ENCODE measurements around the gene AGK. TPM values are rescaled to one million over a fixed set of nuclear protein-coding genes. Genes with fewer than 3 reads are reported as not detected.

The AGK gene
- total and polyA plus RNA-seq, 2 of the 8 experiments (the other 6 are each of a cell fraction or from before 2014, with no cell fraction given) = 25.8 to 34.0 TPM

DNA sequence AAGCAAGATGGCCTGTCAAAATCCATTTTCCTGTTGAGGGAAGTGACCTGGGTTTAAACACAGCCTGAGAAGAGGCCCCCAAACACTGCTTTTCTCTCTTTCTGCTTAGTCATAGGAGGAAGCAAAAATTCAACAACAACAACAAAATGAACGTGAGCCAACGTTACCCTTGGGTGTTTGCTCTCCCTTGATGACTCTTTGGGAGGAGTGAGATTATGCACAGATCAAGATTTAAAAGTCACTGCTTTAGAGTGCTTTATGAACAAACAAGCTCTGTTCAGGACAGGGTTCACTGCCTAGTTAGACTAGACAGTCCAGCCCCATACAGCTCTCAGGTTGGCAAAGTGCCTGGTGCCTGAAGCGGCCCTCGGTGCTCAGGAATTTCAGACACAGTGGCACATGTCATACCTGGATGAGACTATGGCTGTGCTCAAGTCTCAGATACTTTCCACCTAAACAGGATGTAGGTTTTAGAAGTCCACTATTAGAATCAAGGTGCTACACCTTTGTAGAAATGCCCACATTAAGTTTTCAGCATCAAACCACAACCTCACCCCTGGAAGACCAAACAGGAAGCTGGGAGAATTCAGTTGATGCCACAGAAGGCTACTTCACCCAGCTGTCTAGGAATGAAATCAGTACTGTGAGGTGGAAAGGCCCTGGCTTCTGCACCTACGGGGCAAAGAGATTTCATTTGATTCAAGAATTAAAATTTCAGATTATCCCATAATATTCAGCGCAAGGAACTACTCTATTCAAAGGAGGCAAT is 112.1 kb downstream of the AGK start (continued):
- TF ChIP-seq GTF2F1 (IDR thresholded peaks at IDR 0.05; ENCODE audit: borderline replicate concordance, low read depth, low read length) (no peak), SIRT6 (IDR thresholded peaks at IDR 0.05; ENCODE audit: low read length) (no peak), NRF1 (IDR thresholded peaks at IDR 0.05; ENCODE audit: low read depth, low read length) (no peak), SUZ12 (IDR thresholded peaks at IDR 0.05; ENCODE audit: low read length) (no peak), CREB1 (IDR thresholded peaks at IDR 0.05) (no peak), KDM4A (IDR thresholded peaks at IDR 0.05; ENCODE audit: low read depth, low read length, severe bottlenecking) (no peak), MAFK (IDR thresholded peaks at IDR 0.05; ENCODE audit: low read depth, low read length) (no peak), POU5F1 (IDR thresholded peaks at IDR 0.05; ENCODE audit: low read depth, low read length) (no peak), GABPA (IDR thresholded peaks at IDR 0.05; ENCODE audit: borderline replicate concordance, insufficient read depth, low read length) (no peak), CHD1 (IDR thresholded peaks at IDR 0.05; ENCODE audit: low read depth, low read length) (no peak)
- TF ChIP-seq, protein P1, sequence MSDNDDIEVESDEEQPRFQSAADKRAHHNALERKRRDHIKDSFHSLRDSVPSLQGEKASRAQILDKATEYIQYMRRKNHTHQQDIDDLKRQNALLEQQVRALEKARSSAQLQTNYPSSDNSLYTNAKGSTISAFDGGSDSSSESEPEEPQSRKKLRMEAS (IDR thresholded peaks at IDR 0.05) = no peak
